LNCAP (cell line): ENCODE results near the gene GABRA5.

Experiments used
- TF ChIP-seq, protein P1 (sequence below): fragments of 450-650 bp; IDR thresholded peaks from 2 replicates; pipeline ENCODE4 v1.5.1; 2017; ENCODE audit warnings: mild to moderate bottlenecking

The GABRA5 gene

DNA sequence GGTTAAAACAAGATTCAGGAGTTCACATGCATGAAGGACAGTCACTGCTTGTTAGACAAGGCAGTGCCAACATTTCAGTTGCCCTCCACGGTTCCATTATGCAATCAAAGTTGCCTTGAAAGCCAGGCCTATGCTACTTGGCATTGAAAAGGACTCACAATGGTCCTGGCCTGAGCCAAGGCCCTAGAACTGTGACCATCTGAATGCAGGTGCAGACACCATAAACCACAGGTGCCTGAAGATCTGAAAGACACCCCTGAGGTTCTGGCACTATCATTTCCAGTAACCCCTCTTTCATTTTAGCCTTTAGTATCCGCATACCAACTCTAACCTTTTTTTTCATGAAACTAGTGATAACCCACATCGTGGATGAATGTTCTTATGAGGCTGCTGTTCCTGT, 2.8 kb downstream of the GABRA5 start:
- TF ChIP-seq, protein P1, sequence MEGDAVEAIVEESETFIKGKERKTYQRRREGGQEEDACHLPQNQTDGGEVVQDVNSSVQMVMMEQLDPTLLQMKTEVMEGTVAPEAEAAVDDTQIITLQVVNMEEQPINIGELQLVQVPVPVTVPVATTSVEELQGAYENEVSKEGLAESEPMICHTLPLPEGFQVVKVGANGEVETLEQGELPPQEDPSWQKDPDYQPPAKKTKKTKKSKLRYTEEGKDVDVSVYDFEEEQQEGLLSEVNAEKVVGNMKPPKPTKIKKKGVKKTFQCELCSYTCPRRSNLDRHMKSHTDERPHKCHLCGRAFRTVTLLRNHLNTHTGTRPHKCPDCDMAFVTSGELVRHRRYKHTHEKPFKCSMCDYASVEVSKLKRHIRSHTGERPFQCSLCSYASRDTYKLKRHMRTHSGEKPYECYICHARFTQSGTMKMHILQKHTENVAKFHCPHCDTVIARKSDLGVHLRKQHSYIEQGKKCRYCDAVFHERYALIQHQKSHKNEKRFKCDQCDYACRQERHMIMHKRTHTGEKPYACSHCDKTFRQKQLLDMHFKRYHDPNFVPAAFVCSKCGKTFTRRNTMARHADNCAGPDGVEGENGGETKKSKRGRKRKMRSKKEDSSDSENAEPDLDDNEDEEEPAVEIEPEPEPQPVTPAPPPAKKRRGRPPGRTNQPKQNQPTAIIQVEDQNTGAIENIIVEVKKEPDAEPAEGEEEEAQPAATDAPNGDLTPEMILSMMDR: no peak

DNA sequence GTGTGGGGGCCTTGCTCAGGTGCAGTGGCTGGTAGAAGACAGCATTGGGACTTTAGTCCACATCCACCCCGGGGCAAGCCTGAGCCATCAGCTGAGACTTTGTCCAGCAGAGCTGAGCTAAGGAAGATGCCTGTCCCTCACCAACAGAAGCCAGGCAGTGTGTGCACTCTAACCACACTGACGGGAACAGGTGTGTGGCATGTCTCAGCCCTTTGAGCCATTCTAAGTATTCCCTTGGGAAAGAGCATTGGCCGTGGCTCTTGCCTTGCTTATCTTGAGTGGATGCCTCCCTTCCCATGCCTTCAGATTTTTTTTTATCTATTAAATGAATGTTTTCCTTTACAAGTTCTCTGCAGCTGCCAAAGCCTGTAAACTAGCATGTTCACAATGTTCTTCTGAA, 3.5 kb downstream of the GABRA5 start:
- TF ChIP-seq, protein P1: no peak

DNA sequence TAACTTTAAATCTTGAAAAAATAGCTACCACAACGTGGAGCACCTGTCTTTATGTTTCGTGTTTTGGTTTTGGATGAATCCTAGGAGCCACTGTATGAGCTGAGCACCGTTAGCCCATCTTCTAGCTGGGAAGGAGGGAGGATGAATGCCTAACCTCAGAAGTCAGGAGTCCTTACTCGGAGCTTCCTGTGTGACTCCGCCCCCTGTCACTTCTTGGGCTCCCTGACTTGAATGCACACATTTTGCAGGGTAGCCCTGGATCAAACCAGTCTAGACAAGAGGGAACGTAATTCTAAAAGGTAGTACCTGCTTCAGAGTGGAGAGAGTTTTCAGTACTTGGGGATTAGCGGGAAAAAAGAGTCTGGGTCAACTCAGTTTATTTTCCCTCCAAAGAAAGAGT, 5.3 kb downstream of the GABRA5 start:
- TF ChIP-seq, protein P1: no peak

DNA sequence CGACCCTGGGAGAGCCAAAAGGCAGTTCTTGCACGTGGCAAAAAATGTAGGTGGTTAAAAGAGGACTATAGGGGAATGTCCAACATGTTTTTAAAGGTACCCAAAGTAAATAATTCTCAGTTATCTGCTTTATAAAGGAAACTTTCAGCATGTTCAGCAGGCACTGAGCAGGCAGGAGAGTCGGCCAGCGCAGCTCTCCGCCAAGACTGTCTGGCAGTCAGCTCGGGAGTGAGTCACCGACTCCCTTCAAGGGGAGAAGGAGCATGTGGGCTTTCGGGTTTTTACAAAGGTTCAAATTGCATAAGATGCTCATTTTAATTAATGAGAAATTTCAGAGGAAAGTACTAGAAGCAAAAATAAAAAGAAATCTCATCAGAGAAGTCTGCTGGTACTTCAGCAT, 7.0 kb downstream of the GABRA5 start:
- TF ChIP-seq, protein P1: no peak

DNA sequence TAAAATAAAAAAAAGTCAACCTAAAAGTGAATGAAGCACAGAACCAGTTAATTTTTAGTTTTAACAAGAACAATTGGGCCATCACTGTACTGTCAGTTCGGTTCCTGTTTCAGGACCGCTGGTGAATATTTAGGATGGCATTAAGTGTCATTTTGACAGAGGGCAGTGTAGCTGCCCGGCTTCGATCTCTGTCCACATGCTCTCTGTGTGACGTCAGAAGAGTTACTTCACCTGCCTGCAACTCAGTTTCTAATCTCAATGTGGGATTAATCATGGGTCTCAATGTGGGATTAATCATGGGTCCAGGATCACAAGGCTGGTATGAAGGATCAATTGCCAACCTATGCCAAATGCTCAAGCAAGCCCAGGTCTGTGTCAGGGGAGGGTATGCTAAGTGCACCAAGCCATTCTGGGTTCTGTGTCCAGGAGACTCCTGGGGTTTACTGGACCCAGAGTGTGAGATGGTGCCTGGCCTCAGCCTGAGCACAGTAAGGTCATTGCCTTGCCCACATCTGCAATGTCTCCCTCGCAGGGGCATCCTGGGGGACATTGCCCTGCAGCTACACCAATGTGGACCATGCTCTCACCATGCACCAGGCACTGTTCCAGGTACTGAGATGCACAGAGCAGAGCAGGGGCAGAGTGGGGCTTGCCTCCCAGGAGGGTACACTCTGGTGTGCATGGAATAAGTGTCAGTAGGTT, 8.1 kb downstream of the GABRA5 start:
- TF ChIP-seq, protein P1: no peak

DNA sequence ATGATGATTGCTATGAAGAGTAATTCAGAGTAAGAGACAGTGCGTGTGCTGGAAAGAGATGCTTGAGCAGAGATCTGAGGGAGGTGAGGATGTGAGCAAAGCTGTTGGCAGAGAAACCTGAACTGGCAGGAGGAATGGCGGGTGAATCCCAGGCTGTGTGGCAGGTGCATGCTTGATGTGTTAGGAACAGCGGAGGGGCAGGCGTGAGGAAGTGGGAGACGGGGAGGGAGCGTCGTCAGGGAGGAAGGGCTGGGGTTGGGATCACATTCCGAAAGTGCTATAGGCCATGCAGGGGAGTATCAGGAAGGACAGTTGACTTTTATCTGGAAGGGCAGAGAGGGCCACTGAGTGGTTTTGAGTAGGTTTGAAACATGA, 8.6 kb downstream of the GABRA5 start:
- TF ChIP-seq, protein P1: no peak

DNA sequence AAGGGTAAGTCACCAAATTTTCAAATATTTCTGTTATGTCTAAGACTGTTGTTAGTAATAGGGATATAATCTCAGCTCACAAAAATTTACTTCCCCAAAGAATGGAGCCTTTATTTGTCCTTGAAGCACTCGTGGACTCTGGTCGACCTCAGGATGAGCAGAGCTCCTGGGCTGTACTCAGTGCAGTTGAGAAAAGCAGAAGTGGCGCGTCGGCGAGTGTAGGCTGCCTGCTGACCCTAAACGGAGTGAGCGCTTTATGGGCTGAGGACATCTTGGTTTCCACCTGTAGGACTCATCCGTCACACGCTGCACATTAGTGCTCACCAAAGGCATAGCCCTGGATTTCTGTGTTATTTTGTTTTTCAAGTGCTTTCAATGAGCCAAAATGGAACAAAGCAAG, 11.0 kb downstream of the GABRA5 start:
- TF ChIP-seq, protein P1: no peak

DNA sequence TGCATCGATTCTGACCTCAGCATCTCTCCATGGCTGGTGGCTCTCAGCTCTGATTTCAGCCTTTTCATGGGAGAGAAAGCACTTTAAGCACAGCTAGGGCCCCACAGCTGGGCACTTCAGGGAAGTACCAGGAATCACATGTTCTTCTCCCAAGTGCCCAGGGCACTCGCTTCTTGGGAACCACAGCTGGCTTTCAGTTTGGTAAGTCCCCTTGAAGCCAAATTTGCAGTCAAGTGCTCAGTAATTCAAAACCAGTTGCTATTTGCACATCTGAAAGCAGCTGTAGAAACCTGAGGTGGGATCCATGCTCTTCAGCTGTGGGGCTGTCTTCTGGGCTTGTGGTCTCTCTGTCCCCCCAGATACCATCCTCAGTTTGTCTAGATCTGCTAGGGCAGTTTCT, 12.8 kb downstream of the GABRA5 start:
- TF ChIP-seq, protein P1: no peak
